ENCODE data around the gene PLEKHA8.

The PLEKHA8 gene

DNA sequence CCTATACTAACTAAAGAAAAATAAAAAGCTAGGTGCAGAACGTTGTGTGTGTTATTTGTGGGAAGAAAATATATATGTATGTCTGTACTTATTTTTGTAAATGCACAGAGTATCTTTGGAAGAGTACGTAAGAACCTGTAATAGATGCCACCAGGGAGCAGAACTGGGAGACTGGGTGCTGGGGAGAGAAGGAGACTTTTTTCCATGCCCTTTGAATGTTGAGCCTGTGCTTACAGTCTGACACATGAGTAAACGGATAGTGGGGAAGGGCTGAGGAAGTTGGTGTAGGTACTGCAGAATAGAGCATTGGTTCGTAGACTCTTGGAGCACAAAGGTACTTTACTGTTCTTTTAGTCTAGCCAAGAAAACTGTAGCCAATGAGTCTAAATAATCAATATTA, 37.3 kb upstream of the PLEKHA8 start:
- no peaks in the 10 kb centered on the region for H3K4me1 ChIP-seq (ENCODE audit: low read length)
- no peak for DNase-seq
- no peaks in the 10 kb centered on the region for H3K36me3 ChIP-seq (replicated peaks; ENCODE audit: insufficient read depth, low read length)
- H3K4me3 ChIP-seq (ENCODE audit: low read length): no peak overlapping the region
- H3K9ac ChIP-seq (ENCODE audit: low read length): no peak overlapping the region
- H2AFZ ChIP-seq (ENCODE audit: low read length): no peak overlapping the region
- H3K27me3 ChIP-seq (replicated peaks; ENCODE audit: insufficient read depth, low read length): peaks cover 5% of the 10 kb centered on the region; the same call in 1 of the 2 replicates
- H3K79me2 ChIP-seq (ENCODE audit: low read length): no peaks in the 10 kb centered on the region
- no peaks in the 10 kb centered on the region for H4K20me1 ChIP-seq (ENCODE audit: insufficient read depth, low read length)
- H3K27ac ChIP-seq (ENCODE audit: low read length): no peak overlapping the region
- no peak overlapping the region for H3K4me2 ChIP-seq (ENCODE audit: low read depth, low read length)
- H3F3A ChIP-seq (ENCODE audit: insufficient read depth, low read length): no peaks in the 10 kb centered on the region
- TF ChIP-seq EZH2phosphoT487 (IDR thresholded peaks at IDR 0.05; ENCODE audit: low read length): no peak
- TF ChIP-seq, protein P1, sequence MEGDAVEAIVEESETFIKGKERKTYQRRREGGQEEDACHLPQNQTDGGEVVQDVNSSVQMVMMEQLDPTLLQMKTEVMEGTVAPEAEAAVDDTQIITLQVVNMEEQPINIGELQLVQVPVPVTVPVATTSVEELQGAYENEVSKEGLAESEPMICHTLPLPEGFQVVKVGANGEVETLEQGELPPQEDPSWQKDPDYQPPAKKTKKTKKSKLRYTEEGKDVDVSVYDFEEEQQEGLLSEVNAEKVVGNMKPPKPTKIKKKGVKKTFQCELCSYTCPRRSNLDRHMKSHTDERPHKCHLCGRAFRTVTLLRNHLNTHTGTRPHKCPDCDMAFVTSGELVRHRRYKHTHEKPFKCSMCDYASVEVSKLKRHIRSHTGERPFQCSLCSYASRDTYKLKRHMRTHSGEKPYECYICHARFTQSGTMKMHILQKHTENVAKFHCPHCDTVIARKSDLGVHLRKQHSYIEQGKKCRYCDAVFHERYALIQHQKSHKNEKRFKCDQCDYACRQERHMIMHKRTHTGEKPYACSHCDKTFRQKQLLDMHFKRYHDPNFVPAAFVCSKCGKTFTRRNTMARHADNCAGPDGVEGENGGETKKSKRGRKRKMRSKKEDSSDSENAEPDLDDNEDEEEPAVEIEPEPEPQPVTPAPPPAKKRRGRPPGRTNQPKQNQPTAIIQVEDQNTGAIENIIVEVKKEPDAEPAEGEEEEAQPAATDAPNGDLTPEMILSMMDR (IDR thresholded peaks at IDR 0.05; ENCODE audit: low read length): no peak
- TF ChIP-seq EZH2 (optimal IDR thresholded peaks at IDR 0.05; ENCODE audit: low read depth, low read length): no peak
- no peaks in the 10 kb centered on the region for H3K9me3 ChIP-seq (replicated peaks; ENCODE audit: insufficient read depth, low read length)
- no peaks in the 10 kb centered on the region for H3K9me2 ChIP-seq (replicated peaks; ENCODE audit: insufficient read depth, low read length)

DNA sequence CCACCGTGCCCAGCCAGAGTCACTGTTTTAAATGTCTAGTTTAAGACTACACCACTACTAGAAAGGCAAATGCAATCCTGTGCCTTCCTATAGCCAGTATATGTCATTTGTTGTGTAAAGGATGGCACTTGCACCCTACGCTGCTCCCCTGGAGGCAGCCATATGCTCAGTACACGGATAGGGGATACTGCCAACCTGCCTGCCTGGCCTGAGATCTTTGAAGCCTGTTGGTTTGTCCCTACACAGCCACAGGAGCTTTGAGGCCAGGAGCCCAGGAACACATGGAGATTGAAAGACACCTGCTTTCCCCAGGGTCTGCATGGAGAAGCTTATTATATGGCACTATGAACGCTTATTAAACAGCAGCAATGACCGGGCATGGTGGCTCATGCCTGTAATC, 36.3 kb upstream of the PLEKHA8 start:
- TF ChIP-seq EZH2phosphoT487 (IDR thresholded peaks at IDR 0.05; ENCODE audit: low read length) (no peak), EZH2 (optimal IDR thresholded peaks at IDR 0.05; ENCODE audit: low read depth, low read length) (no peak)
- TF ChIP-seq, protein P1 (IDR thresholded peaks at IDR 0.05; ENCODE audit: low read length): no peak
- no peaks in the 10 kb centered on the region for H3K36me3 ChIP-seq (replicated peaks; ENCODE audit: insufficient read depth, low read length)
- H3F3A ChIP-seq (ENCODE audit: insufficient read depth, low read length): no peaks in the 10 kb centered on the region

DNA sequence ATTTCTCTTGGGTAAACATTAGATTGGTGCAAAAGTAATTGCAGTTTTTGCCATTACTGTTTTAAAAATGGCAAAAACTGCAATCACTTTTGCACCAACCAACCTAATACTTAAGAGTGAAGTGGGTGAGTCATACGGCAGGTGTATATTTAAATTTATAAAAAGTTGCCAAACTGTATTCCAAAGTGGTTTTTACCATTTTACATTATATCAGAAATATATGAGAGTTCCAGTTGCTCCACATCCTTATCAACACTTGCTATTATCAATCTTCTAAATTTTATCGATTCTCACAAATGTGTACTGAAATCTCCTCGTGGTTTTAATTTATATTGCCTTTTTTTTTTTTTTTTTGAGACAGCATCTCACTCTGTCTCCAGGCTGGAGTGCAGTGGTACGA, 35.1 kb upstream of the PLEKHA8 start:
- Histone ChIP-seq H3K4me3 (ENCODE audit: low read length) (no peak overlapping the region), H3K79me2 (ENCODE audit: low read length) (no peaks in the 10 kb centered on the region), H2AFZ (ENCODE audit: low read length) (no peak overlapping the region), H3K27me3 (replicated peaks; ENCODE audit: insufficient read depth, low read length) (peaks cover 5% of the 10 kb centered on the region; the same call in 1 of the 2 replicates), H3K27ac (ENCODE audit: low read length) (no peak overlapping the region), H3K9me3 (replicated peaks; ENCODE audit: insufficient read depth, low read length) (no peaks in the 10 kb centered on the region), H3K4me1 (ENCODE audit: low read length) (no peaks in the 10 kb centered on the region), H3K9me2 (replicated peaks; ENCODE audit: insufficient read depth, low read length) (no peaks in the 10 kb centered on the region), H3F3A (ENCODE audit: insufficient read depth, low read length) (no peaks in the 10 kb centered on the region), H3K4me2 (ENCODE audit: low read depth, low read length) (no peak overlapping the region), H4K20me1 (ENCODE audit: insufficient read depth, low read length) (no peaks in the 10 kb centered on the region), H3K9ac (ENCODE audit: low read length) (no peak overlapping the region), H3K36me3 (replicated peaks; ENCODE audit: insufficient read depth, low read length) (no peaks in the 10 kb centered on the region)
- DNase-seq: no peak
- TF ChIP-seq EZH2phosphoT487 (IDR thresholded peaks at IDR 0.05; ENCODE audit: low read length) (no peak), EZH2 (optimal IDR thresholded peaks at IDR 0.05; ENCODE audit: low read depth, low read length) (no peak)
- TF ChIP-seq, protein P1 (IDR thresholded peaks at IDR 0.05; ENCODE audit: low read length): no peak

More for the DNA sequence above, 36.3 kb upstream of the PLEKHA8 start:
- Histone ChIP-seq H3K4me1 (ENCODE audit: low read length) (no peaks in the 10 kb centered on the region), H3K9ac (ENCODE audit: low read length) (no peak overlapping the region), H3K9me2 (replicated peaks; ENCODE audit: insufficient read depth, low read length) (no peaks in the 10 kb centered on the region), H3K4me2 (ENCODE audit: low read depth, low read length) (no peak overlapping the region), H4K20me1 (ENCODE audit: insufficient read depth, low read length) (no peaks in the 10 kb centered on the region), H3K4me3 (ENCODE audit: low read length) (no peak overlapping the region), H3K79me2 (ENCODE audit: low read length) (no peaks in the 10 kb centered on the region), H2AFZ (ENCODE audit: low read length) (no peak overlapping the region), H3K27me3 (replicated peaks; ENCODE audit: insufficient read depth, low read length) (peaks cover 5% of the 10 kb centered on the region; the same call in 1 of the 2 replicates), H3K27ac (ENCODE audit: low read length) (no peak overlapping the region), H3K9me3 (replicated peaks; ENCODE audit: insufficient read depth, low read length) (no peaks in the 10 kb centered on the region)
- no peak for DNase-seq
